GM10847 (cell line): Measurements from ENCODE around the gene SEPTIN7.

Source experiments
- POLR2A ChIP-seq: IDR thresholded peaks from 2 replicates; pipeline ENCODE4 v1.6.1; 2011; ENCODE audit not compliant: insufficient read length; ENCODE audit errors: extremely low read depth

SEPTIN7 gene

GRCh38 chr7:35780070-35780469, 20.8 kb upstream of the SEPTIN7 start:
- no peak for TF ChIP-seq POLR2A

DNA sequence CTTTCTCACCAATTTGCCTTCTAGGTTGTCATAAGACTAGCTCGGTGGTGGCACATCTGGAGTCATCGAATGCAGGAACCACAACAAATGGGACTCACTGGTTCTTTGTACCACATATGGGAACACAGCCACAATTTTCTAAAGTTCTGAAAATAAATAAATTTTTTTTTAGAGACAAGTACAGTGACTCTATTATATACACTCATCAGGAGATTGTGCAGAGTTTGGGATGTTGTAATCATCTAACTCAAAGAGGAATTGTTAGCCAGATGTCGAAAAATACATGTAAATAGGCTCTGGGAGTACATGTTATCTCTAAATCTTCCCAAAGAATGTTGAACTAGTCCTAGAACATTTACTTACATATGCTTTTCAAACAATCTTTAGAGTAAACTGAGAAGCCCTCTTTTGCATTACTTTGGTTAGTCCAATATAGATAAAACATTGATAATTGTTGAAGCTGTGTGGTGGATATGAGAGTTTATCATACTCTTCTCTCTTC, 19.6 kb upstream of the SEPTIN7 start:
- no peak for TF ChIP-seq POLR2A

DNA sequence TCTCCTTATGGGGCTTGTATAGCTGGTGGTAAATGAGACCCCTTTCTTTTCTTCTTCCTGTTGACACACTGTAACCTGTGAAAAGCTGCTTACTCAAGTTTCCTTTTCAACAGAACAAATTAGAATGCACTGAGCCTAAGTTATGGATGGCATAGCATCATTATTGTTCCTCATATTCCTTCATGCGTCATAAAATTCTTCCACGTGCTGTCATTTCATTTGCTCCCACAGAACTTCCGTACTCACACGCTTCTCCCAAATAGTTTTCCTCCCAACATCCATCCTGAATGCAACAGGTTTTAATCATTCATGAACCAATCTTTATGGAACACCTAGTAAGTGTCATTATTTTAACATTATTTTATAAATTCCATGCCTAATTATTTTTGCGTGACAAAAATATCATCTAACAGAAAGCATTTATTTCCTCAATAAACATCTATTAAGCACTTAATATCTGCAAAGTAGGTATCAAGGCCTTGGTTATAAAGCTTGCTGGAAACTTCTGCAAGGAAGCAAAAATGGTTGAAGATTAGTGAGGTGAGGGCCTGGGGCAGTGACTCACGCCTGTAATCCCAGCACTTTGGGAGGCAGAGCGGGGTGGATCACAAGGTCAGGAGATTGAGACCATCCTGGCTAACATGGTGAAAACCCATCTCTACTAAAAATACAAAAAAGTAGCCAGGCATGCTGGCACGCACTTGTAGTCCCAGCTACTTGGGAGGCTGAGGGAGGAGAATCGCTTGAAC, 18.9 kb upstream of the SEPTIN7 start:
- no peak for TF ChIP-seq POLR2A

GRCh38 chr7:35784332-35784731, 16.5 kb upstream of the SEPTIN7 start:
- no peak for TF ChIP-seq POLR2A

GRCh38 chr7:35785250-35785649, 15.6 kb upstream of the SEPTIN7 start:
- no peak for TF ChIP-seq POLR2A

DNA sequence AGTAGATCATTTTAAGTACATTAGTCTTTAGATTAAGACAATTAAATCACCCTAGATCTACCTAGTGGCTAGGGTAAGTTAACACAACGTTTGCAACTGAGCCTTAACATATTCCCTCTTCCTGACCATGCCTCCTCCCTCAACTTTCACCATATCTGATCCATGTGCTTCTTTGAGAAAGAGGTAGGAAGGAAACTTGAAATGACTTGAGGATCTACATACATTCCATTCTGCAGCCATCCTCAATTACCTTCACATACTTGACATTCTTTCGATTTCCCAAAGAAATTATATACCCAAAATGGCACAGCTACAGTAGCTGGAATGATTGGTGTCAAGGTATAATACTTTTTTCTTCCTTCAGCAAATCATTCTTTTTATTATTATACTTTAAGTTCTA, 12.9 kb upstream of the SEPTIN7 start:
- no peak for TF ChIP-seq POLR2A

DNA sequence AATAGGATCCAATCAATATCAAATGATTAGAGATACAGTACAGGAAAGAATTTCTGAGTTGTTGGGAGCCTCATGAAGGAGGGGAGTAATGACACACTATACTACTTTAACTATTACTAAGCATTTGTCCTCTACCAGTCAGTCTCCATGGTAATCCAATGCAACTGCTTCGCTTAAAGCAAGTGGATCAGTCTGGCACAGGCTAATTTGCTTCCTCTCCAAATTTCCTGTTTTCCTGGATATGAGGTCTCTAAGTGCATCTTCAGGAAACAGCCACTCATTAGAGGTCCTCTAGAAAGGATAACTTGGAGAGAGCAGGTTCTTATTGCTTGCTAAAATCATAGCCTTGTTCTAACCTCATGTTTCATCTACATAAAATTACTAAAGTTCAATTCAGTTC, 8.4 kb upstream of the SEPTIN7 start:
- no peak for TF ChIP-seq POLR2A

GRCh38 chr7:35792873-35793489, 7.9 kb upstream of the SEPTIN7 start:
- no peak for TF ChIP-seq POLR2A

DNA sequence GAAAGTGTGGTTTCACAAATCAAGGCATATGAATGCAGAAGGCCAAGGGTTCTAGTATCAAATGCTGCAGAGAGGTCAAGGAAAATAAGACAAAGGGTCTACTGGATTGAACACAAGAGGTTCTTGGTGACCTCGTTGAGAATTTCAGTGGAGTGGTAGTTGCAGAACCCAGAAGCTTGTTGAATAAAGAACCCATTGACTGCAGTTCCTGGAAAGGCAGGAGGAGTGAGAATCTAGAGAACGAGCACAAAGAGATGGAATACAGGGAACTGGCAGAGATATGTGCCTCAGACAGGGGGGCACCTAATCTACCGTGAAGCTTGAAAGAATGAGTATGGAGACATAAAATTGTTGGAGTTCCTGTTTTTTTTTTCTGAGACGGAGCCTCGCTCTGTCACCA, 3.5 kb upstream of the SEPTIN7 start:
- TF ChIP-seq POLR2A: no peak

DNA sequence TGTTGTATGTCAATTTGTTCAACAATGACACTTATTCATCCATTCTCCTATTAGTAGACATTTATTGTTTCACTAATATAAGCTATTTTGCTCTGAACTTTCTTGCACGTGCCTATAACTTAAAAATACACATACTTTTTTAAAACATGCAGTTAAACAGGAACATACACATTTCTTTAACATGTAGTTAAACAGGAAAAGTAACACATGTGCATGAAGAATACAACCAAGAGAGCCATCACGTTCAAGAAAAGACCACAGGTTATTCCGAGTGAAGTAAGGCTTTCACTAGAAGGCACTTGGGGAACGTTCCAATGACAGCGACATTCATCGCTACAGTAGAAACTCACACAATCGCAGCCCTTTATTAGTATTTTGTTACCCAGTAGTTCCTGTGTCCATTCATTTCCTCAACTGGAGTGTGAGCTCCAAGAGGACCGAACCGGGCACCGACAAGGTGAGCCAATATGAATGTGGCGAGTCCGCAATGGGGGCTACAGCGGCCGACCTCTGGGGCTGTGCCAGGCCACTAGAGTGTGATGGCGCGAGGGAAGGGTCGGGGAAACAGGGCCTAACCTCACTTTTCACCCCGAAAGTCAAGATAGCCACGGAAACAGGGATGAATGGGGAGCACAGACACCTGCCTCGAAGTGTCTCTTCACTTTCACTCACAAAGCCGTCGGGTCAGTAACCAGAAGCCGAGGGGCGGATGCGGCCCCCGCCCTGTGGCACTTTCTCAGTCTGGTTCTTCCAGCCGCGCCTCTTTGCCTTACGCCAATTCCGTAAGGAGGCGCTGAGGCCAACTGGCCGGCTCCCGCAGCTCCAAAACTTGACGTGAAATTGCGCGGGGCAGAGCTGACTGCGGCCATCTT, 775 bp upstream of the SEPTIN7 start:
- peak; percentile 30 for TF ChIP-seq POLR2A

GRCh38 chr7:35801392-35802101, 690 bp downstream of the SEPTIN7 start:
- TF ChIP-seq POLR2A: peak; percentile 8

DNA sequence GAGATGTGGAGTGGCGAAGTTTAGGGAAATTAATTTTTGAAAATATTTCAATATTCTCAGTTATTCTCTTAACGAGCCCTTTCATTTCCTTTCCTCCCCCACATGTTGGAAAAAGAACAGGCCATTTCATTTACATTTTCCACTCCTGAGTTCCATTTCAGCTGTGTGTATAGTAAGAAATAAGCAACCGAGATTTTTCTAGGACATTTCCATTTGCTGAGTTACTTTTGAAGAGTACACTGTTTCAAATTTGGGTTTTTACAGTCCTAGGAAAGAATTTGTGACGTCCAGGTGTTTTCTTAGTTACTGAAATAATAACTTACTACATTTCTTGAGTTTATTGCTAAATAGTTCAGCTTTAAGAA, 1.2 kb downstream of the SEPTIN7 start:
- no peak for TF ChIP-seq POLR2A

DNA sequence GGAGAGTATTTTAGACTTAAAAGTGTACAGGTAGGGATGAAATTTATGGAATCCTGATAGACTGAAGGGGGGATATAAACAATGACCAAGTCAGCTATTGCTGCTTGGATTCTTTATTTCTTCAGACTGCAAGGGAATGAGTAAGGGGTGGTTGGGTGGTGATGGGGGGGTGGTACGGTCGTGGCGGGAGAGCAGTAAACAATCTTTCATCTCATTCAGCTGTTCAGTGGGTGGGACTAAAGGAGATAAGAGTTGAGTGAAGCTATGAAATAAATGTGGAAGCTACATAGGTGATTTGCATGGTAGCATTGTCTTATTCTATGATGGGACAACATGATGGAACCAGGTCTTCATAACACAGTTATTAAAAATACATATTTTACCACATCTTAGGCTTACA, 1.8 kb downstream of the SEPTIN7 start:
- no peak for TF ChIP-seq POLR2A

GRCh38 chr7:35804231-35804970, 3.5 kb downstream of the SEPTIN7 start:
- no peak for TF ChIP-seq POLR2A
